NCI-H510A treated with DMSO at 0.1 percent for 48 hours (cell line): ENCODE results near the gene VAMP8.
"Not testable (repeated sequence)": the region's sequence is repeated elsewhere in the genome, so short reads cannot be mapped to it uniquely, and the experiment has no call there.

ENCODE experiments used
- DNase-seq: peaks from one replicate; lab custom pipeline; 2025; lab: John Stamatoyannopoulos, UW

The VAMP8 gene

GRCh38 chr2:85598594-85599340, 21.4 kb downstream of the VAMP8 start:
- DNase-seq, result no peak

- no peak for DNase-seq
Measured at GRCh38 chr2:85599468-85600234, 22.3 kb downstream of the VAMP8 start.

- DNase-seq, result no peak
Measured at GRCh38 chr2:85600235-85600575, 22.8 kb downstream of the VAMP8 start.

- DNase-seq, result no peak
Measured at GRCh38 chr2:85600951-85601770, 23.8 kb downstream of the VAMP8 start.

GRCh38 chr2:85601771-85602475, 24.5 kb downstream of the VAMP8 start:
- DNase-seq, result no peak

- peak; percentile 83 for DNase-seq
Measured at GRCh38 chr2:85602476-85603234, 25.3 kb downstream of the VAMP8 start, which contains the start of gene TMEM150A. Gene TMEM150A (minus strand): TSS chr2:85602698. CDS start chr2:85601948, 750 bp downstream.

- not testable (repeated sequence) for DNase-seq
Measured at GRCh38 chr2:85604133-85604444, 26.7 kb downstream of the VAMP8 start.

- no peak for DNase-seq
Measured at GRCh38 chr2:85604568-85605339, 27.4 kb downstream of the VAMP8 start.

GRCh38 chr2:85605406-85606115, 28.2 kb downstream of the VAMP8 start:
- DNase-seq, result no peak

GRCh38 chr2:85606116-85606455, 28.7 kb downstream of the VAMP8 start:
- DNase-seq, result peak; percentile 47

GRCh38 chr2:85607268-85608215, 30.2 kb downstream of the VAMP8 start:
- no peak for DNase-seq

GRCh38 chr2:85611217-85611704, 33.9 kb downstream of the VAMP8 start:
- peak; percentile 39 for DNase-seq

GRCh38 chr2:85611705-85612587, 34.6 kb downstream of the VAMP8 start, which contains the start of gene C2orf68:
Gene C2orf68 (minus strand): TSS chr2:85612066. CDS start chr2:85611984, 82 bp downstream.
- DNase-seq, result peak; percentile 73

- no peak for DNase-seq
Measured at GRCh38 chr2:85613717-85614515, 36.5 kb downstream of the VAMP8 start.

- DNase-seq, result not testable (repeated sequence)
Measured at GRCh38 chr2:85614757-85615156, 37.4 kb downstream of the VAMP8 start.

- DNase-seq, result no peak
Measured at GRCh38 chr2:85615413-85615728, 38.0 kb downstream of the VAMP8 start.

GRCh38 chr2:85617723-85618122, 40.3 kb downstream of the VAMP8 start:
- DNase-seq, result not testable (repeated sequence)
